ENCODE data around the gene NGF.

NGF gene

GRCh38 chr1:115337276-115337632 is 795 bp downstream of the NGF start:
- Histone ChIP-seq H3K4me3 (ENCODE audit: extremely low read depth, insufficient read depth, low read length, poor library complexity, severe bottlenecking) (peak overlapping the region; percentile 61), H3K36me3 (ENCODE audit: control insufficient read depth, insufficient read depth, low read length) (peaks cover 4% of the 10 kb centered on the region)

GRCh38 chr1:115336741-115337140 is 1.3 kb downstream of the NGF start:
- WGBS, 2 experiments (ENCODE audit: insufficient coverage in 2 of 2) = 76 to 100% methylated on average over 2 to 3 of the region's 3 CpGs
- H3K4me3 ChIP-seq (ENCODE audit: extremely low read depth, insufficient read depth, low read length, poor library complexity, severe bottlenecking) = peak overlapping the region; percentile 61

More at GRCh38 chr1:115337276-115337632, 795 bp downstream of the NGF start:
- Histone ChIP-seq H3K9me3 (ENCODE audit: control insufficient read depth, low read length) (no peaks in the 10 kb centered on the region), H3K27ac (ENCODE audit: low read depth, low read length, severe bottlenecking) (no peak overlapping the region), H3K4me1 (ENCODE audit: control insufficient read depth, insufficient read depth, low read length, poor library complexity, severe bottlenecking) (peaks cover 14% of the 10 kb centered on the region)
- 0 to 1% methylated on average over 13 to 16 of the region's 19 CpGs for WGBS, 2 experiments (ENCODE audit: insufficient coverage in 2 of 2)

GRCh38 chr1:115332813-115333608 is 5.0 kb downstream of the NGF start:
- Histone ChIP-seq H3K27ac (ENCODE audit: low read depth, low read length, severe bottlenecking) (no peak overlapping the region), H3K9me3 (ENCODE audit: control insufficient read depth, low read length) (no peaks in the 10 kb centered on the region), H3K4me1 (ENCODE audit: control insufficient read depth, insufficient read depth, low read length, poor library complexity, severe bottlenecking) (peaks cover 23% of the 10 kb centered on the region), H3K4me3 (ENCODE audit: extremely low read depth, insufficient read depth, low read length, poor library complexity, severe bottlenecking) (no peak overlapping the region), H3K36me3 (ENCODE audit: control insufficient read depth, insufficient read depth, low read length) (peaks cover 4% of the 10 kb centered on the region)
- 84 to 93% methylated on average over 3 to 5 of the region's 7 CpGs for WGBS, 2 experiments (ENCODE audit: insufficient coverage in 2 of 2)

More at GRCh38 chr1:115336741-115337140, 1.3 kb downstream of the NGF start:
- Histone ChIP-seq H3K4me1 (ENCODE audit: control insufficient read depth, insufficient read depth, low read length, poor library complexity, severe bottlenecking) (peaks cover 14% of the 10 kb centered on the region), H3K9me3 (ENCODE audit: control insufficient read depth, low read length) (no peaks in the 10 kb centered on the region), H3K36me3 (ENCODE audit: control insufficient read depth, insufficient read depth, low read length) (peaks cover 4% of the 10 kb centered on the region), H3K27ac (ENCODE audit: low read depth, low read length, severe bottlenecking) (no peak overlapping the region)

DNA sequence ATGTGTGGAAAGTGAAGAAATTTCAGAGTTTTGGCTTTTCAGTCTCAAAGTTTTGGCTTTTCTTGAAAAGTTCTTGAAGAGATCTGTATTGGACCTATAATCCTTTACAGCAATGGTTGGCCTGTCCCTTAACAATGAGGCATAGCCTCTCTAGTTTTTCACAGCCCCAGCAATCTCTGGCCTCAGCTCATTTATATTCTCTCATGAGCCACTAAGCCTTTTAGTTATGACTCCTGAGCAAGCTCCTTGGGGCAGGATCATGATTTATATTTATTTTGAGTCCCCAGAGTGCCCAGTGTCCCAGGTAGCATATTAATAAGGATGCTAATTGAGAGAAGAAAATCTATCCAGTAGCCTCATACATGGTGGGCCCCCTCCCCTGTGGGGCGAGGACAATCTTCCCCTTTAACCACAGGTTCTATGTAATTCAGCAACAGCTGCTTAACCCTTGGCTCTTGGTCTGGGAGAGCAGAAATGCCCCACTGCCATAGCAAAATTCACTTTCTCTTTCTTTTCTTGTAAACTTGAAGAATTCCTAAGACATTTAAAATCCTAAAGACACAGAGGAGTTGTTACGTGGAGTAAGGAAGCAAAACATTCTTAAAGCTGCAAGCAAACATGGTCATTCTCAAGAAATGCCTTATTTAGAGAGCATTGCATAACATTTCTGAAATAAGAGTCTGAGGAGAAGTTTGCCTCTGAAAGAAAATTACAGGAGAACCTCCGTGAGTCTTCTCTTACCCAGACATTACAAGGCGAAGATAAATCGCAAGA is 6.3 kb downstream of the NGF start:
- Histone ChIP-seq H3K9me3 (ENCODE audit: control insufficient read depth, low read length) (no peaks in the 10 kb centered on the region), H3K4me3 (ENCODE audit: extremely low read depth, insufficient read depth, low read length, poor library complexity, severe bottlenecking) (no peak overlapping the region), H3K4me1 (ENCODE audit: control insufficient read depth, insufficient read depth, low read length, poor library complexity, severe bottlenecking) (peaks cover 22% of the 10 kb centered on the region), H3K36me3 (ENCODE audit: control insufficient read depth, insufficient read depth, low read length) (peaks cover 4% of the 10 kb centered on the region), H3K27ac (ENCODE audit: low read depth, low read length, severe bottlenecking) (no peak overlapping the region)
- WGBS, 2 experiments (ENCODE audit: insufficient coverage in 2 of 2) = 86 to 92% methylated on average over 2 of the region's 5 CpGs

GRCh38 chr1:115330480-115331013 is 7.5 kb downstream of the NGF start:
- 81 to 86% methylated on average over 6 to 7 of the region's 7 CpGs for WGBS, 2 experiments (ENCODE audit: insufficient coverage in 2 of 2)
- no peak overlapping the region for H3K4me3 ChIP-seq (ENCODE audit: extremely low read depth, insufficient read depth, low read length, poor library complexity, severe bottlenecking)
- H3K4me1 ChIP-seq (ENCODE audit: control insufficient read depth, insufficient read depth, low read length, poor library complexity, severe bottlenecking) = peaks cover 24% of the 10 kb centered on the region
- no peaks in the 10 kb centered on the region for H3K9me3 ChIP-seq (ENCODE audit: control insufficient read depth, low read length)
- H3K27ac ChIP-seq (ENCODE audit: low read depth, low read length, severe bottlenecking) = peak overlapping the region; percentile 30
- H3K36me3 ChIP-seq (ENCODE audit: control insufficient read depth, insufficient read depth, low read length) = peaks cover 4% of the 10 kb centered on the region

- H3K4me3 ChIP-seq (ENCODE audit: extremely low read depth, insufficient read depth, low read length, poor library complexity, severe bottlenecking) = no peak overlapping the region
- H3K36me3 ChIP-seq (ENCODE audit: control insufficient read depth, insufficient read depth, low read length) = no peaks in the 10 kb centered on the region
- WGBS, 2 experiments (ENCODE audit: insufficient coverage in 2 of 2) = 93 to 100% methylated on average over 1 to 3 of the region's 3 CpGs
- no peaks in the 10 kb centered on the region for H3K9me3 ChIP-seq (ENCODE audit: control insufficient read depth, low read length)
- H3K4me1 ChIP-seq (ENCODE audit: control insufficient read depth, insufficient read depth, low read length, poor library complexity, severe bottlenecking) = peaks cover 24% of the 10 kb centered on the region
- H3K27ac ChIP-seq (ENCODE audit: low read depth, low read length, severe bottlenecking) = no peak overlapping the region
Measured at GRCh38 chr1:115329965-115330364, 8.1 kb downstream of the NGF start.

GRCh38 chr1:115327270-115327669 is 10.8 kb downstream of the NGF start:
- 100% methylated on average over 2 of the region's 3 CpGs for WGBS, 2 experiments (ENCODE audit: insufficient coverage in 2 of 2)
- H3K4me3 ChIP-seq (ENCODE audit: extremely low read depth, insufficient read depth, low read length, poor library complexity, severe bottlenecking) = no peak overlapping the region
- H3K36me3 ChIP-seq (ENCODE audit: control insufficient read depth, insufficient read depth, low read length) = no peaks in the 10 kb centered on the region
- peaks cover 23% of the 10 kb centered on the region for H3K4me1 ChIP-seq (ENCODE audit: control insufficient read depth, insufficient read depth, low read length, poor library complexity, severe bottlenecking)
- no peak overlapping the region for H3K27ac ChIP-seq (ENCODE audit: low read depth, low read length, severe bottlenecking)
- no peaks in the 10 kb centered on the region for H3K9me3 ChIP-seq (ENCODE audit: control insufficient read depth, low read length)

DNA sequence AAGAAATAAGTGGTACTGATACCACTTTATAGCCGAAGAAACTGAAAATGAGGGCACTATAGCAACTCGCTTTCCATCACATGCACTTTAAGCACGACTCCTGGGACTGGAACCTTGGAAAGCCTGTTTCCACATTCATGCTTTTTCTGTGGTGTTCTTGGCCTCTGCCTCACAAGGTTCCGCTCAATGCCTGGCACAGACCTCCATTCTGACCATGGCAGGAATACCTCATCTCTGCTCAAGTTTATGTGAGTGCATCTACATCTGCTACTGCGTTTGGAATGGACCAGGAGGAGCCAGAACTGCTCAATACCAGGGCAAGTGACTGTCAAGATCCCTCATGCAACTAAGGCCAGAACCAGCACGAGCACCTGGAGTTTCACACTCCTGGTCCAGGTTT is 11.6 kb downstream of the NGF start:
- peaks cover 23% of the 10 kb centered on the region for H3K4me1 ChIP-seq (ENCODE audit: control insufficient read depth, insufficient read depth, low read length, poor library complexity, severe bottlenecking)
- WGBS, 2 experiments (ENCODE audit: insufficient coverage in 2 of 2) = 88 to 93% methylated on average over 5 to 6 of the region's 6 CpGs
- H3K27ac ChIP-seq (ENCODE audit: low read depth, low read length, severe bottlenecking) = no peak overlapping the region
- H3K9me3 ChIP-seq (ENCODE audit: control insufficient read depth, low read length) = no peaks in the 10 kb centered on the region
- H3K4me3 ChIP-seq (ENCODE audit: extremely low read depth, insufficient read depth, low read length, poor library complexity, severe bottlenecking) = no peak overlapping the region
- no peaks in the 10 kb centered on the region for H3K36me3 ChIP-seq (ENCODE audit: control insufficient read depth, insufficient read depth, low read length)

DNA sequence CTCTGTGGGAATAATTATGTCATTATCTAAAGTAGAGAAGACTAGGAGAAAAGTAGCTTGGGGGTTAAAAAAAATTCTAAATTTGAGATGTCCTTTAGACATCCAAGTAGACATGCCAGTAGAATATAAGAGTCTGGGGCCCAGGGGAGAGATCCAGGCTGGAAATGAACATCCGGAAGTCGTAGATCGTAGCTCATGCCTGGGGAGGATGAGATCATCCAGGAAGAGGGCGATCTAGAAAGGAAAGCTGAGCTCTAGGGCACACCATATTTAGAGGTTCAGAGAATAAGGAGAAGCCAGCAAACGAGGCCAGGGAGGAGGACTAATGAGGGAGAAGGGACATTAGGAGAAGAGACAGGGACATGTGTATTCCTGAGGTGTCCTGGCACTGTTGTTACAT is 12.2 kb downstream of the NGF start:
- Histone ChIP-seq H3K4me3 (ENCODE audit: extremely low read depth, insufficient read depth, low read length, poor library complexity, severe bottlenecking) (no peak overlapping the region), H3K36me3 (ENCODE audit: control insufficient read depth, insufficient read depth, low read length) (no peaks in the 10 kb centered on the region), H3K9me3 (ENCODE audit: control insufficient read depth, low read length) (no peaks in the 10 kb centered on the region), H3K27ac (ENCODE audit: low read depth, low read length, severe bottlenecking) (no peak overlapping the region), H3K4me1 (ENCODE audit: control insufficient read depth, insufficient read depth, low read length, poor library complexity, severe bottlenecking) (peaks cover 20% of the 10 kb centered on the region)
- WGBS, 2 experiments (ENCODE audit: insufficient coverage in 2 of 2) = 85 to 92% methylated on average over 5 of the region's 5 CpGs

DNA sequence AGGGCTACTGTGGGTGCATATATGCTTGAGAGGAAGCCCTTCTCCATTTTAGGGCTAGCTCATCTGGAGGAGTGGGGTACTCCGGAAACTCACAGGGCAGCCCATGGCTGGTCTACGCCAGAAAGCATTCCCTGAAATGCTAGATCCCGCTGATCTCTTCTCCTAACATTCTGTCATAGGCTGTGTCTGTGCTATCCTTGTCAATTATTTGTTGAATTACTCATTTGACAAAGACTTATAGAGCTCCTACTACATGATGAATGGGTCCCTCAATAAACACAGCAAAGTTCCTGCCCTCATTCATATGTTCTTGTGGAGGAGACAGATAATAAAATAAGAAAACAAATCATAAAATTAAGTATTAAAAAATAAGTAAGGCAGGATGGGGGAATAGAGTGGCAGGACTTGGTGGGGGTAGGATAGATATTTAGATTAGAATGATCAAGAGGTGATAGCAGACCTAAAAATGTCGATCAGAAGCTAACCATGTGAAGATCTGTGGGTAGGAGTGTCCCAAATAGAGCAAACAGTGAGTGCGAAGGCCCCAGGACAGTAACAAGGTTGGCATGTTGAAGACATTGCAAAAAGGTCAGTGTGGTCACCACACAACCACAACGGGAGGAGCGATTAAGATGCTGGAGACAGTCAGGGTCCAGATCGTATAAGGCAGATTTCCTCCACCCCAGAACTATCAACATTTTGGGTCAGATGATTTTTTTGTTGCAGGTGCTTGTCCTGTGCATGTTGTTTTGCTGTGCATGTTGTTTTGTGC is 13.2 kb downstream of the NGF start:
- H3K4me3 ChIP-seq (ENCODE audit: extremely low read depth, insufficient read depth, low read length, poor library complexity, severe bottlenecking) = no peak overlapping the region
- H3K4me1 ChIP-seq (ENCODE audit: control insufficient read depth, insufficient read depth, low read length, poor library complexity, severe bottlenecking) = peaks cover 11% of the 10 kb centered on the region
- WGBS, 2 experiments (ENCODE audit: insufficient coverage in 2 of 2) = 95 to 98% methylated on average over 4 to 6 of the region's 8 CpGs
- no peaks in the 10 kb centered on the region for H3K9me3 ChIP-seq (ENCODE audit: control insufficient read depth, low read length)
- no peak overlapping the region for H3K27ac ChIP-seq (ENCODE audit: low read depth, low read length, severe bottlenecking)
- no peaks in the 10 kb centered on the region for H3K36me3 ChIP-seq (ENCODE audit: control insufficient read depth, insufficient read depth, low read length)
